ENCODE measurements around the gene ITPRID1. TPM values are rescaled to one million over a fixed set of nuclear protein-coding genes. Genes with fewer than 3 reads are reported as not detected.
"Not testable (repeated sequence)": the region's sequence is repeated elsewhere in the genome, so short reads cannot be mapped to it uniquely, and the experiment has no call there.

The ITPRID1 gene
- total RNA-seq, 1 experiment from 2014 or later: 1.2 TPM

- H3K4me1 ChIP-seq (ENCODE audit: insufficient read depth, low read length): no peaks in the 10 kb centered on the region
- H4K8ac ChIP-seq (replicated peaks; ENCODE audit: insufficient read length, low read depth, low read length): no peak overlapping the region
- H4K91ac ChIP-seq (ENCODE audit: insufficient read length, low read depth, low read length): no peak overlapping the region
- Mint-ChIP-seq H3K36me3 (ENCODE audit: insufficient read depth in 1 of 3, low read depth in 3 of 3) (no peaks in the 10 kb centered on the region), H3K27me3 (ENCODE audit: low read depth) (no peaks in the 10 kb centered on the region), H3K4me1 (peaks cover 3 to 5% of the 10 kb centered on the region in 2 experiments; a peak in 3 of 4 replicates), H3K9me3 (no peaks in the 10 kb centered on the region), H3K4me3 (no peak overlapping the region), H3K27ac (no peak overlapping the region)
- TF ChIP-seq CTCF (conservative IDR thresholded peaks at IDR 0.05): no peak
- H4K20me1 ChIP-seq (ENCODE audit: control insufficient read depth, insufficient read depth, insufficient read length): no peaks in the 10 kb centered on the region
- no peak overlapping the region for H3K4me2 ChIP-seq (ENCODE audit: insufficient read depth, insufficient read length, low read length)
- H3K9ac ChIP-seq (ENCODE audit: extremely low read depth, insufficient read length, low read length): no peak overlapping the region
- no peak overlapping the region for H3K18ac ChIP-seq (ENCODE audit: insufficient read length, low read depth, low read length)
- no peak overlapping the region for H2AK5ac ChIP-seq (ENCODE audit: insufficient read length, low read length)
- H3K23ac ChIP-seq (ENCODE audit: insufficient read length, low read depth, low read length): no peak overlapping the region
- no peak overlapping the region for H3K27ac ChIP-seq (ENCODE audit: insufficient read length, low read depth, low read length)
- H2BK5ac ChIP-seq (ENCODE audit: insufficient read length, low read length): no peak overlapping the region
- no peak overlapping the region for H3T11ph ChIP-seq (ENCODE audit: low read length)
- H3K4ac ChIP-seq (ENCODE audit: low read depth, low read length): no peak overlapping the region
- H2BK15ac ChIP-seq (ENCODE audit: low read depth, low read length): no peak overlapping the region
- no peak overlapping the region for H3K14ac ChIP-seq (ENCODE audit: insufficient read depth, low read length)
- H3K27me3 ChIP-seq (ENCODE audit: insufficient read depth, low read length): no peaks in the 10 kb centered on the region
- no peaks in the 10 kb centered on the region for H3K9me3 ChIP-seq (ENCODE audit: control insufficient read depth, low read depth, low read length)
- H3K79me2 ChIP-seq (ENCODE audit: insufficient read depth, low read length): no peaks in the 10 kb centered on the region
- no peak overlapping the region for H2BK20ac ChIP-seq (ENCODE audit: low read depth, low read length, poor library complexity, severe bottlenecking)
- no peak overlapping the region for H2AFZ ChIP-seq (ENCODE audit: low read length)
- H2BK120ac ChIP-seq (ENCODE audit: low read depth, low read length, poor library complexity, severe bottlenecking): no peak overlapping the region
- WGBS (ENCODE audit: extremely low coverage, insufficient read length, low lambda C conversion rate): no CpG with 5 or more reads among the region's 1 CpG
- H3K56ac ChIP-seq (ENCODE audit: insufficient read length, low read depth, low read length): no peak overlapping the region
- no peaks in the 10 kb centered on the region for H3K23me2 ChIP-seq (ENCODE audit: insufficient read length, low read depth, low read length, poor library complexity, severe bottlenecking)
- H4K5ac ChIP-seq (ENCODE audit: insufficient read length, low read depth, low read length): no peak overlapping the region
- no peaks in the 10 kb centered on the region for H3K79me1 ChIP-seq (ENCODE audit: insufficient read depth, low read depth, low read length, poor library complexity, severe bottlenecking)
- DNase-seq: no peak
- no peak overlapping the region for H2BK12ac ChIP-seq (ENCODE audit: insufficient read length, low read depth, low read length)
Measured at GRCh38 chr7:31529103-31529502, 15.2 kb downstream of the ITPRID1 start.

- no CpG with 5 or more reads among the region's 3 CpGs for WGBS (ENCODE audit: extremely low coverage, insufficient read length, low lambda C conversion rate)
- H3K4ac ChIP-seq (ENCODE audit: low read depth, low read length); H3K23me2 ChIP-seq (ENCODE audit: insufficient read length, low read depth, low read length, poor library complexity, severe bottlenecking); H2BK120ac ChIP-seq (ENCODE audit: low read depth, low read length, poor library complexity, severe bottlenecking); H2BK15ac ChIP-seq (ENCODE audit: low read depth, low read length); H3K27me3 ChIP-seq (ENCODE audit: insufficient read depth, low read length); H2AFZ ChIP-seq (ENCODE audit: low read length); H3T11ph ChIP-seq (ENCODE audit: low read length); H3K23ac ChIP-seq (ENCODE audit: insufficient read length, low read depth, low read length); H3K4me3 Mint-ChIP-seq; H3K9ac ChIP-seq (ENCODE audit: extremely low read depth, insufficient read length, low read length); H2BK12ac ChIP-seq (ENCODE audit: insufficient read length, low read depth, low read length); H3K4me2 ChIP-seq (ENCODE audit: insufficient read depth, insufficient read length, low read length); H3K14ac ChIP-seq (ENCODE audit: insufficient read depth, low read length); H4K91ac ChIP-seq (ENCODE audit: insufficient read length, low read depth, low read length); H3K9me3 ChIP-seq (ENCODE audit: control insufficient read depth, low read depth, low read length); H4K20me1 ChIP-seq (ENCODE audit: control insufficient read depth, insufficient read depth, insufficient read length); H4K5ac ChIP-seq (ENCODE audit: insufficient read length, low read depth, low read length); H3K18ac ChIP-seq (ENCODE audit: insufficient read length, low read depth, low read length); H3K4me1 ChIP-seq (ENCODE audit: insufficient read depth, low read length); H3K79me2 ChIP-seq (ENCODE audit: insufficient read depth, low read length); H2BK20ac ChIP-seq (ENCODE audit: low read depth, low read length, poor library complexity, severe bottlenecking); DNase-seq; H3K27me3 Mint-ChIP-seq (ENCODE audit: low read depth); H2AK5ac ChIP-seq (ENCODE audit: insufficient read length, low read length); H3K56ac ChIP-seq (ENCODE audit: insufficient read length, low read depth, low read length); H3K79me1 ChIP-seq (ENCODE audit: insufficient read depth, low read depth, low read length, poor library complexity, severe bottlenecking); H3K27ac Mint-ChIP-seq; H3K27ac ChIP-seq (ENCODE audit: insufficient read length, low read depth, low read length); H4K8ac ChIP-seq (replicated peaks; ENCODE audit: insufficient read length, low read depth, low read length); H2BK5ac ChIP-seq (ENCODE audit: insufficient read length, low read length): not testable (repeated sequence)
- H3K9me3 Mint-ChIP-seq: peaks cover 11 to 18% of the 10 kb centered on the region in 2 experiments
- peaks cover 8 to 14% of the 10 kb centered on the region in 2 experiments for H3K4me1 Mint-ChIP-seq
- H3K36me3 Mint-ChIP-seq (ENCODE audit: insufficient read depth in 1 of 3, low read depth in 3 of 3): peaks cover 7 to 25% (median 12%) of the 10 kb centered on the region in 3 experiments
Measured at GRCh38 chr7:31540651-31541185, 26.8 kb downstream of the ITPRID1 start.
